NCI-H2107 (cell line): ENCODE results near the gene ZBTB7B.
"Not testable (repeated sequence)": the region's sequence is repeated elsewhere in the genome, so short reads cannot be mapped to it uniquely, and the experiment has no call there.

Experiments used
- DNase-seq: peaks from one replicate; lab custom pipeline; 2025; lab: John Stamatoyannopoulos, UW

The ZBTB7B gene

DNA sequence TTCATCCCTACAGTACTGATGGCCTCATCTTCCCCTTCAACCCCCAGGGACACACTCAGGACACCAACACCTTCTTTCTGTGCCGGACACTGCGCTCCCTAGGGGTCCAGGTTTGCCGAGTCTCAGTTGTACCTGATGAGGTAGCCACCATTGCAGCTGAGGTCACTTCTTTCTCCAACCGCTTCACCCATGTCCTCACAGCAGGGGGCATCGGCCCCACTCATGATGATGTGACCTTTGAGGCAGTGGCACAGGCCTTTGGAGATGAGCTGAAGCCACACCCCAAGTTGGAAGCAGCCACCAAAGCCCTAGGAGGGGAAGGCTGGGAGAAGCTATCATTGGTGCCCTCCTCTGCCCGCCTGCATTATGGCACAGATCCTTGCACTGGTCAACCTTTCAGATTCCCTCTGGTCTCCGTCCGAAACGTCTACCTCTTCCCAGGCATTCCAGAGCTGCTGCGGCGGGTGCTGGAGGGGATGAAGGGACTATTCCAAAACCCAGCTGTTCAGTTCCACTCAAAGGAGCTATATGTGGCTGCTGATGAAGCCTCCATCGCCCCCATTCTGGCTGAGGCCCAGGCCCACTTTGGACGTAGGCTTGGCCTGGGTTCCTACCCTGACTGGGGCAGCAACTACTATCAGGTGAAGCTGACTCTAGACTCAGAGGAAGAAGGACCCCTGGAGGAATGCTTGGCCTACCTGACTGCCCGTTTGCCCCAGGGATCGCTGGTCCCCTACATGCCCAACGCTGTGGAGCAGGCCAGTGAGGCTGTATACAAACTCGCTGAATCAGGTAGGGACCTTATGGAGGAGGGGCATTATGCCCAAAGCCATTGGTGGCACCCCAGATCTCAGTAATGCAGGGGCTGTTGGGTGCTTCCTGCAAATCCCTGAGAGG is 14.3 kb upstream of the ZBTB7B start:
- DNase-seq: no peak

DNA sequence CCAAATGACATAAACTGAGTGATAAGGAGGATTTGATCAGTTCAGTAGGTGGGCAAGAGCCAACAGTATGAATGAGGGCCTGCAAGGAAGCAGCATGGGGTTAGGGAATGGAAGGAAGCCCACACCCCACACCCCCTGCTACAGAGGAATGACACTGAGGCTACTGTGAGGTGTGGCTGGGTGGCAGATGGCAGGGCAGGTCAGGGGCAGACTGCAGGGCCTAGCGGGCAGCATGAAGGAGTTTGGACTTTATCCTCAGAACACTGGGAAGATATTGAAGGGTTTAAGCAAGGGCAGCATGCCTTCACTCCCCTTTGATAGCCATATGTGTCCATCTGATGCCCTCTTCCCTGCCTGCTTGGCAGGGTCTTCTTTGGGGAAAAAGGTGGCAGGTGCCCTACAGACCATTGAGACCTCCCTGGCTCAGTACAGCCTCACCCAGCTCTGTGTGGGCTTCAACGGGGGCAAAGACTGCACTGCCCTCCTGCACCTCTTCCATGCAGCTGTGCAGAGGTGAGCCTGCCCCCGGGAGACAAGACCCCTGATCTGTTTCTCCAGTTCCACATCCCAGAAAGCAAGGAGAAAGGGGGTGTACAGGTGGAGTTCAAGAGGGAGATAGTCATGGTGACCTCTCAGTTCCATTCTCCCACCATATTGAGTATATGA is 13.3 kb upstream of the ZBTB7B start:
- DNase-seq: no peak

DNA sequence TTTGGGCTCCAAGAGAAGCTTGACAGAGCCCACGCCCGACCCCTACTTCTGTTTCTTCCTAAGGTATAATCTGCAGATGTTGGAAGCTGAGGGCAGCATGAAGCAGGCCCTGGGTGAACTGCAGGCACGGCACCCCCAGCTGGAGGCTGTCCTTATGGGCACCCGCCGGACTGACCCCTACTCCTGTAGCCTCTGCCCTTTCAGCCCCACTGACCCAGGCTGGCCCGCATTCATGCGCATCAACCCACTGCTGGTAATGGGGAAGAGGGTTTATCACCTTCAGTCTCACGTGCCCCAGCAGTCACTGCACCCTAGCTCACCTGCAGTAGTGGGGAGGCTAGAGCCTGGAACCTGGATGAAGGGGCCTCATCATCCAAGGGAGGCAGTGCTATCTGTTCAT is 12.3 kb upstream of the ZBTB7B start:
- no peak for DNase-seq

DNA sequence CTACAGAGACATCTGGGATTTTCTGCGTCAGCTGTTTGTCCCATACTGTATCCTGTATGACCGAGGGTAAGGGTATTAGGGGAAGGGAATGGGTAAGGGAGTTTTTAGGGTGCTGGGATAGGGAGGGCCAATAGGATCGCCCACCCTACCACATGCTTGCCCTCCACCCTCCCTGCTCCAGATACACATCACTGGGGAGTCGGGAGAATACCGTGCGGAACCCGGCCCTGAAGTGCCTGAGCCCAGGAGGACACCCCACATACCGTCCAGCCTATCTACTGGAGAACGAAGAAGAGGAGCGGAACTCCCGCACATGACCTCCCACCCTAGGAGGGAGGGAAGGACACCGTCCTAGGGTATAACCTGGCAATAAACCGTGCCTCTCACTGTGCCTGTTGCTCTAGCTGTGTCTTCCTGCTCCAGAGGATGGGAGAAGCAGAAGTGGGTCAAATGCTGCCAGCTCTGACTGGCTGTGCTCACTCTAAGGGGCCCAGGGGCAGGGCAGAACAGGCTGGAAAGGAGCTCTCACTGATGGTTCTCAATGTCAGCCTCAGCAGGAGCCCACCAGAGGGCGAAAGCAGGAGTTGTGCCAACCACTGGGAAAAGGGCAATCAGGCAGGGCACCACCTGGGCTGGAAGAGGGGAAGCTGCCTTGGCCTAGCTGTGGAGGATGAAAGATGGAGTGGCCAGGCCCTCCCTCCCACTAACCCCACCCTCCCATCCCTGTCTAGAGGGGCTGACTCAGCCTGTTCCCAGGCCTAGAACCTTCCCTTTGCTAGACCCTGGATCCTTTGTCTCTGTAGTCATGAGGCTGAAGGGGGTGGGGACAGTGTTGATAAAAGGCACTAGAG is 9.7 kb upstream of the ZBTB7B start:
- no peak for DNase-seq

DNA sequence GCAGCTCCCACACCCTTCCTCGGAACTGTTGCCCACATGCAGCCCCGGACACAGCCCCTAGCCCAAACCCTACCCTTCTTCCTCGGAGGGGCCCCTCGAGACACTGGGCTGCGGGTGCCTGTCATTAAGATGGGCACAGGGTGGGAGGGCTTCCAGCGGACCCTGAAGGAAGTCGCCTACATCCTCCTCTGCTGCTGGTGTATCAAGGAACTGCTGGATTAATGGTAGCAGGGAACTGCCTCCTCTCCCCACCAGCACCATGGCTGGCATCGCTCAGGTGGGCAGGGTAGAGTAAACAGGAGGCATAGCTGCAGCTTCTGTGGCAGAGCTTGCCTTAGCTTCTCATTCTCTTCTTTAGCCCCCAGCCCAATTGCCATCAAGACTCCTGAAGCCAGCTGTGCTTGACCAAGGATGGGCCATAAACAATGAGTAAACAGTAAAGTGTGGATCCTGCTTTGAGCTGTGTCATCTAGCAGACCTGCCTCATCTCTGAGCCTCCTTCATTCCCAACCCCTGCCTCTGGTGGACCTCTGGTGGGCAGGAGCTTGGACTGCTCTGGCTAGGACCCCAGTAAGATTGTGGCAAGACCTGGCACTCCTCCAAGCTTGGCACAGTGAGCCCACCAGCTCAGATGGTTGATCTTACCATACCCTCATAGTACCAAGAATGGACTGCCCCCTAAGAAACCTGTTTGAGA is 8.9 kb upstream of the ZBTB7B start, which contains the start of gene LENEP:
Gene LENEP (plus strand): TSS at position 15 of the 697 bp plus-strand sequence. CDS start 22 bp downstream, at position 37.
- DNase-seq: no peak

DNA sequence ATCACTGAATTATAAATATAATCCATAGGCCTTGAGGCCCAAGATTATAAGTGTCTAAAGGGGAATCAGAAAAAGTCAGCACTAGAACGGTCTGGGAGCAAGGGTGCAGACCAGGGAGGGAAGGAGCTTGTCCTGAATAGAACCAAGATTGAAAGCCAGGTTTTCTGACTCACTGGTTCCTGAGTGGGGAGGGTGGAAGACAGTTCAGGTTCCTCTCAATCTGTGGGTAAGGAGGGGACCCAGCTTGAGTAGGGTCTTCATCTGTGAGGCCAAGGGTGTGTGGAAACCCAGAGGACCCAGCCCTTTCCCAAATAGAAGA is 8.4 kb upstream of the ZBTB7B start:
- DNase-seq: no peak

DNA sequence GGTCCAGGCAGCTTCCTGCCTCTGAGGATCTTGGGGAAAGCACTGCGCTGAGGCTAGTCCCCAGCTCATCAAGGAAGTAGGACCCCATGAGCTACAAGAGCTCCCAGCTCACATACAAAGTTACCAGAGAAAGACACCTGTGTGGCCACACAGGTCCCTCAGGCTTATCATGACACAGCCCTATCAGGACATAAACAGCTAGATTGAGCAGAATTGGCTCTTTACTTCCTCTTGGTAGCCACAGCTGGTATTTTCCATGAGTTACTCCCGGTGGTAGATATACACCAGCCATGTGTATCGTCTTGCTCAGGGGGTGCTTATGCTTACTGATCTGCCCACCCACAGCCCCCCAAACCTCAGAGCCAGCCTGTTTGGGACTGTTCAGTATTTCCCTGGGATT is 8.0 kb upstream of the ZBTB7B start:
- DNase-seq: no peak

DNA sequence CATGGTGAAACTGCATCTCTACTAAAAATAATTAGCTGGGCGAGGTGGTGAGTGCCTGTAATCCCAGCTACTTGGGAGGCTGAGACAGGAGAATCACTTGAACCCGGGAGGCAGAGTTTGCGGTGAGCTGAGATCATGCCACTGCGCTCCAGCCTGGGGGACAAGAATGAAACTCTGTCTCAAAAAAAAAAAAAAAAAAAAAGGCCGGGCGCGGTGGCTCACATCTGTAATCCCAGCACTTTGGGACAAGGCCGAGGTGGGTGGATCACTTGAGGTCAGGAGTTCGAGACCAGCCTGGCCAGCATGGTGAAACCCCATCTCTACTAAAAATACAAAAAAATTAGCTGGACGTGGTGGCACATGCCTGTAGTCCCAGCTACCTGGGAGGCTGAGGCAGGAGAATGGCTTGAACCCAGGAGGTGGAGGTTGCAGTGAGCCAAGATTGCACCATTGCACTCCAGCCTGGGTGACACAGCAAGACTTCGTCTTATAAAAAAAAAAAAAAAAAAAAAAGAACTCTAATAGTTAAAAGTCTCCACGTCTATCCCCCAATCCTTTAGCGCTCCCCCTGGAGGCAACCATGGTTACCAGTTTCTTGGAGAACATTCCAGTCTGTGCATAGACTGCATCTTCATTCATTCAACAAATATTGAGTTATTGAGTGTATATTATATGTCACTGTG is 7.2 kb upstream of the ZBTB7B start:
- not testable (repeated sequence) for DNase-seq

DNA sequence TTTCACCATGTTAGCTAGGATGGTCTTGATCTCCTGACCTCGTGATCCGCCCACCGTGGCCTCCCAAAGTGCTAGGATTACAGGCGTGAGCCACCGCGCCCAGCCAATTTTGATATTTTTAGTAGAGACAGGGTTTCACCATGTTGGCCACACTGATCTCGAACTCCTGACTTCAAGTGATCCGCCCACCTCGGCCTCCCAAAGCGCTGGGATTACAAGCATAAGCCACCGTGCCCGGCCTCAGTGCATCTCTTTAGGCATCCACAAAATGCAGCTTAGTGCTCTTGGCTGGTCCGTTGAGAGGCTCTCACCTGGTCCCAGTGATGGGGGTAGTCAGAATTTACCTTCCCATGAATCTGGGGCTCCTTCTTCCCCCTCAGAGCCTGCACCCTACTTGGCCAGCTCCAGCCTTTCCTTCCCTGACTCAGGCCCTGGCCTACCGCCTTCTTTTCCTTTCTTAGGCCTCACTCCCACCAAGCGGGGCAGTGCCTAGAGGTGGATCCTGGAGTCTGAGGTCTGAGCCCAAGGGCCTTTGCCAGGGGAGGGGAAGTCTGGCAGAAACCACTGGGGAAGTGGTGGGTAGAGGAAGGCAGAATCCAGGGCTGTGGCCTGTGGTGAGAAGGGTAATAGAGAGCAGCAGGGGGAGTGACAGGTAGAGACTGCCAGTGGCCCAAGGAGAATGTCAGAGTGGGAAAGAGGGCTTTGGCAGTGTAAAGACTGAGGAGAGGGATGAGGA is 5.5 kb upstream of the ZBTB7B start:
- DNase-seq: no peak

DNA sequence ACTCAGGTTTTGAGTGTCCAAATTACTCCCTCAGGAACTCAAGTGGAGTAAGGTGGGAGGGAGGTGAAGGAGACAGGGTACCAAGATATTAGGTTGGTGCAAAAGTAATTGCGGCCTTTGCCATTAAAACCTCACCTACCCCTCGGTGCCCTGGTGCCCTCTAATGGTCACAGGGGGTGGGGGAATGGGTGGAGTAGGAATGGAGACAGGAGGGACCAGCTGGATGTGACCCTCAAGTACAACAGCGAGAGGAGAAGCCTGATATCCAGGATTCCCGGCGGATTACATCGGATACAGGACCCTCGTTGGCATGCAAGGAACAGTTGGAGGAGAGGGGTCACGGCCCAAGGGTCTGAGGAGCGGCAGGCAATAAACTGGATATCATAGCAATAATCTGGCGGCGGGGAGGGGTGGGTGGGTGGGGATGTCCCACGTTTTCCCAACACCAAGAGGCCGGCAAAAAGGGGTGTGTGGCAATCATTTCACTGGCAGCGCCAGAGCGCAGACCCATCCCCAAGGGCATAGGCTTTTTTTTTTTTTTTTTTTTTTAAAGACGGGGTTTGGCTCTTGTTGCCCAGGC is 4.3 kb upstream of the ZBTB7B start:
- no peak for DNase-seq

DNA sequence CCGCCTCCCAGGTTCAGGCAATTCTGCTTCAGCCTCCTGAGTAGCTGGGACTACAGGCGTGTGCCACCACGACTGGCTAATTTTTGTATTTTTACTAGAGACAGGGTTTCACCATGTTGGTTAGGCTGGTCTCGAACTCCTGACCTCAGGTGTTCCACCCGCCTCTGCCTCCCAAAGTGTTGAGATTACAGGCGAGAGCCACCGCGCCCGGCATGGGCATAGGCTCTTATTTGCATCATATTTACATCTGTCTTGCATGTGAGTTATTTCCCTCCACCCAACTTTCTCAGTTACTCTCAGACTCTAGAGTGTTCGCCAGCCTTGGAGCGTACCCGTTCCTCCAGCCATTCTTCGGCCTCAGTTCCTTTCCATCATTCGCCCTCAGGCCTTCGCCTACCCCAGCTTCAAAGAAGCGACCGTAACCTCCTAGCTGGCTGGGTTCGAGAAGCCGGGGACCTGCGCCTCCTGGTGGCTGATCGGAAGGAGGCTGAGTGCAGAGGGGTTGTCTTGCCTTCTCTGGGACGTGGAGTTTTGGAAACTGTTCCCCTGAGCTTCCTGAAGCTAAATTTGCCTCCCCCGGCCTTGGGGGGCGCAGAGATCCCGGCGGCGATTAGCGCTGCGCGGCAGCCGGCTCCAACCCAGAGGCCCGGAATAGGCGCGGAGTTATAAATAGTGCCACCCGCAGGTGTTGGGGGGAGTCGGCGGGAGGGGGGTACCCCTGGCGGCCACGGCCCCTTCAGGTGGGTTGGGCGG is 3.6 kb upstream of the ZBTB7B start:
- no peak for DNase-seq

DNA sequence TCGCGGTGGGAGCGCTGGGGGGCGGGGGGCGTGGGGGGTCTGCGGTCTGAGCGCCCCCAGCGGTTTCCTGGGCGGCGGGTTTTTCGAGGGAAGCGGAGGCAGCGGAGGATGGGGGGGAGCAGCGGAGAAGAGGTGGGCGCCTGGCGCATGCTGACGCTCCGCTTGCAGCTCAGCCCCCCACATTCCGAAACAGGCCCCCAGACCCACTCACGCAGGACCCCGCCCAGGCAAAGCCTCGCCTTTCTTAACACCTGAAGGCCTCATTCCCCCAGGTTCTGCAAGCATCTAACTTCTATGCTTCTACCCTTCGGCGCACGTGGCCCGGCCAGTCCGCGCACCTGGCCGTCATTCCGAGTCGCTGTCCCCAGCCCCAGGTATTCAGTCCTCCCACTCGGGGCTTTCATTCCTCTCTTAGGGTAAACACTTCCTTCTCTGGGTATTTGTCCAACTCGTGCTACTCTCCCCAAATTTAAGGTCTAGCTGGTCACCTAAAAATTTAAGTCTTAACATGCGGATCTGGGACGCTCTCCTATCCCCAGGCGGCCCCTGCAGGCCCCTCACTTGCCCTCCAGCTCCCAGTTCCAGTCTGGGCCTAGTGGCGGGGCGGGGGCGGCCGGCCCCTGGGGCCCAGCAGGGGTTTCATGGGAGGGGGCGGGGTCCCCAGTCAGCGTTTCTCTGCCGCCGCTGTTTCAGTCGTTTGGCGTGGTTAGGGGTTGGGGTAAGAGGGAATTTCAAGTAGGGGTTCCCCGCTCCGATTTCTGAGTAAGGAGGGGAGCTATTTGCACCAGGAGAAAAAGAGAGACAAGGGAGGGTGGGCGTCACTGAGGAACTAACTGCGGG is 2.8 kb upstream of the ZBTB7B start:
- no peak for DNase-seq

DNA sequence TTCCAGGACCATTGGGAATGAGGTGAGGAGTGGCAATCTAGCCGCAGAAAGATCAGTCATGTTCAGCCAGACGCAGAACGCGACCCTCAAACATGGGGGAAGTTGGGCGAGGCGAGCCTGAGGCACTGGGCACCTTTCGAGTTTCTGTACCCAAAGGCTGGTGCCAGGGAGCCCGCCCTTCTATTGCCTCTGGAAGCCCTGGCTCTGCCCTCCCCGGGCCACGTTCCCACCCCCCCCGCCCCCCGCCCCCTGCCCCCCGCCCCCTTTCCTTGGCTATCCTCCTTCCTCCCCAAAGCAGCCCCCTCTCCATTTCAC is 2.2 kb upstream of the ZBTB7B start:
- no peak for DNase-seq

DNA sequence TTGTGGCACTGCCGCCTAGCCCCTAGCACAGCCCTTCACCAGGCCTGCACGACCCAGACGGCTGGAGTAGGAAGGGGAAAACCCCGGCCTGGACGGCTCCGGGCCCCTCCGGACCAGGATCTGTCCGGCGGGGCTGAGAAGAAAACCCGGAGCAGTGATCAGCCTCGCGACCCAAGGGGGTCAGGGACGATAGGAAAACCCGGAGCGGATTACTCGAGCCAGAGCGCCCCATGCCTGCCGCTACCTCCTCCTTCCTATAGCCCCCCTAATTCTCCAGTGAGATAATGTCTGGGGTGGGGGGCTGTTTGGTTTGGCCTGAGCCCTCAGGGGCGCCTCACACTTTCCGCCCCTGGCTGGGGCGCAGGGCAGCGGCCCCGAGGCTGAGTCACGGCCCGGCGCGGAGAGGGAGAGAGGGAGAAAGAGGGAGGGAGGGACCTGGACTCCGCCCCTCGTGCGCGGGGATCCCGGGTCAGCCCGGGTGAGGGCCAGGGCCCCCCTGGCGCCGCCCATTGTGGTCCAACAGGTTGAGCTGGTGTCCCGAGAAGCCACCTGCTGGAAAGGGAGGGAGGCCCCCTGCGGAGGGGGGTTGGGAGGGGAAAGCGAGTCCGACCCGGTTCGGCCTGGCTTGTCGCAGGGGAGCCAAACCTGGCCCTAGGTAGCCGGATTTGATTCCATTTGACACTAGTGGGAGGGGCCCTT is 1.7 kb upstream of the ZBTB7B start:
- peak; percentile 86 for DNase-seq

DNA sequence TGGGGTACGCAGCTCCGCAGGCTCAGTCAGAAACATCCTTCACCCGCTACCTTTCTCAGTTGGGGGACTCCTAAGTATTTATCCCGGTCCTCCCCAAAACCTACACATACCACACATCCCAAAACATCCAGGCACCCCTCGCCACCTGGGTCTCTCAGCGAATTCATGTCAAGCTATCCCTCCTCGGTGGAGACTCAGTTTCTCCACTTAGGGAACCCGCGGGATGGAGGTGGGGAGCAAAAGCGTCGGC is 1.3 kb upstream of the ZBTB7B start:
- no peak for DNase-seq

DNA sequence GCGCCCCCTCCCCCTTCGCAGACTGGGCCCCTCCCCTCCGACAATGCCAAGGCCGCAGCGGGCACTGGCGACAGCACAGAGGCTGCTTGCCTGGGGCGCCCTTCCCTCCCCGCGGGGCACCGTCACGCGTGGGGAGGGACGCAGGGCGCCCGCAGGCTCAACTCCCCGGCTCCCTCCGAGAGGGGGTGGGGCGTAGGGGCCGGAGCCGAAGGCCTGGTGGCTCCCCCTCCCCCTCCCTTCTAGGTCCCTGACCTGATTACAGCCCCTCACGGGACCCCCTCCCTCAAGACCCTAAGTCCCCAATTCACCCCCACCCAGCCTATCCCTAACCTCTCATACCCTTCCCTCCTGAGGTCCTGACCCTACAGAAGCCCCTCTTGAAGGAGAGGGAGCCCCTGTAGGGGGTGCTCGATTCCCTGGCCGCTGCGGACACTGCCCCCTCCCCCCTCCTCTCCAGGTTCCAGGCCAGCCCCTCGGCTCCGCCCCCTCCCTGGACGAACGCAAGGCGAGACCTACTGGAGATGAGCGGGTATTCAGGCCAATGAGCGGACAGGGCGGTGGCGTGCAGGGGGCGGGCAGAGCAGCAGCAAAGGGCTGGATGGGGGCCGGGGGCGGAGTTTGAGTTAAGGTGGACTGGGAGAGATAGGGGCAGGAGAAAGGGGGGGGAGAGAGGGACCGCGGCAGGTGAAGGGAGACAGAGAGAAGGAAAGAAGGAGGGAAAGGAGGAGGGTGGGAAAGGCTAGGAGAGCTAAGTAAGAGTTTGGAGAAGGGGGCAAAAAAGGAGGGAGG is 733 bp upstream of the ZBTB7B start:
- peak; percentile 98 for DNase-seq

DNA sequence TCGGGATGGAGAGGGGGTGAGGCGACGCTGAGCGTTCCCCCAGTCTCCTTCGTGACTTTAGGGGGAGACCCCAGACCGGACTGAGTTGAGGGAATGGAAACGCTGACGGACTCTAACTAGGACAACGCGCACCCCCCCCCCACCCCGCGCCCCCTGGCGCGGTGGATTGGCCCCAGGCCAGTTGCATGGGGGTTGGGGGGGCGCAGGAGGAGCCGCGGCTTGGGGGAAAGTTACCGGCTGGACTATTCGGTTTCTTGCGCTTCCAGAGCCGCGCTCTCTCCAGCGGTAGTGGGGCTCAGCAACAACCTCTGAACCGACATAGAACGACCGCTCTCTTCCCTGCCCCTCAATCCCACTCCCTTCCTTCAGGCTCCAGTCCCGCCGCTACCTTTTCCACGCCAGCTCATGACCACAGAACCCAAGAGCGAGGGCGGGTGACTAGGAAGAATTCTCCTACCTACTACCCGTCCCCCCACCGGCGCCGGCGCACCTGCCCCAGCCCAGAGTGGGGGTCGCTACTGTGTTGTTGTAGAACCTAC is 694 bp downstream of the ZBTB7B start:
- peak; percentile 34 for DNase-seq
